ENCODE measurements around the gene POMP.

DNA sequence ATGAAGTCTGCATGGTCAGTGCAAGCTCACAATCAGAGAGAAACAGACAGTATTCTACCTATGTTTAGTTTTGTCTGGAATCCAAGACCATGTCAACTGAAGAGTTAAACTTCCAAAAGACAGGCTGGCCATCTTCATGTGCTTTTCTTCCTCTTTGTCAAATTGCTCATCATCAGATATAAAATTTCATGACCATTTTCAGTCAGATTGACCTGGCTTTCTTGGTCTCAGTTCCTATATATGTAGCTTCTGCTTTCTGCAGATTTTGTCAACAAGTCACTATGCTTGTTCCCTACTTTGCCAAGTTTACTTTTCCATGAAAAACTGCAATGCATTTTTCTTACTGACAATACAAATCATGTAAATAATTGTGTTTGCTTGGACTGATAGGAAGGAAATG lies 46.0 kb downstream of the POMP start:
- TF ChIP-seq EZH2phosphoT487 (IDR thresholded peaks at IDR 0.05; ENCODE audit: borderline replicate concordance, low read depth), result no peak
- TF ChIP-seq, protein P1, sequence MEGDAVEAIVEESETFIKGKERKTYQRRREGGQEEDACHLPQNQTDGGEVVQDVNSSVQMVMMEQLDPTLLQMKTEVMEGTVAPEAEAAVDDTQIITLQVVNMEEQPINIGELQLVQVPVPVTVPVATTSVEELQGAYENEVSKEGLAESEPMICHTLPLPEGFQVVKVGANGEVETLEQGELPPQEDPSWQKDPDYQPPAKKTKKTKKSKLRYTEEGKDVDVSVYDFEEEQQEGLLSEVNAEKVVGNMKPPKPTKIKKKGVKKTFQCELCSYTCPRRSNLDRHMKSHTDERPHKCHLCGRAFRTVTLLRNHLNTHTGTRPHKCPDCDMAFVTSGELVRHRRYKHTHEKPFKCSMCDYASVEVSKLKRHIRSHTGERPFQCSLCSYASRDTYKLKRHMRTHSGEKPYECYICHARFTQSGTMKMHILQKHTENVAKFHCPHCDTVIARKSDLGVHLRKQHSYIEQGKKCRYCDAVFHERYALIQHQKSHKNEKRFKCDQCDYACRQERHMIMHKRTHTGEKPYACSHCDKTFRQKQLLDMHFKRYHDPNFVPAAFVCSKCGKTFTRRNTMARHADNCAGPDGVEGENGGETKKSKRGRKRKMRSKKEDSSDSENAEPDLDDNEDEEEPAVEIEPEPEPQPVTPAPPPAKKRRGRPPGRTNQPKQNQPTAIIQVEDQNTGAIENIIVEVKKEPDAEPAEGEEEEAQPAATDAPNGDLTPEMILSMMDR (IDR thresholded peaks at IDR 0.05), result no peak

All from SK-N-SH (cell line).